ENCODE measurements around the gene STAT6. TPM values are rescaled to one million over a fixed set of nuclear protein-coding genes. Genes with fewer than 3 reads are reported as not detected.

The STAT6 gene
- total and polyA plus RNA-seq, 2 experiments from 2014 or later = 78.9 to 80.0 TPM

DNA sequence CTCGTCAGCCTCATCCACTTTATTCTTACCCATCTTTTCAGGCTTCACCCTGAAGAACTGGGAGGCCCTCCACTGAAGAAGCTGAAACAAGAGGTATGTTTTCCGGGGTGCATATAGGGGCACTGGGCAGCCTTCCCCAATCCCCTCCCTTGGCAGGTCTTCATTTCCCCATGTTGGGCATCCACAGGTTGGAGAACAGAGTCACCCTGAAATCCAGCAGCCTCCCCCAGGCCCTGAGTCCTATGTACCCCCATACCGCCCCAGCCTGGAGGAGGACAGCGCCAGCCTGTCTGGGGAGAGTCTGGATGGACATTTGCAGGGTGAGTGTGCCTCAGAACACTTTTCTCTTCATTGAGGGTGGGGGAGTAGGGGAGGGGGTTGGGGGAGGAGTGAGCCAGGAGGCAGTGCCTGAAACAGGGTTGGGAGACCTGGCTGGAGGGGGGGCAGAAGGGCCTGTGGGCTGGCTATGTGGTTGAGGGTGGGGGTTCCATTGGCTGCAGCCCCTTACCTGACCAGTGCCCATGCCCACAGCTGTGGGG lies 18.2 kb downstream of the STAT6 start:
- peak overlapping the region; percentile 70 for H3K4me2 ChIP-seq
- peaks cover 30% of the 10 kb centered on the region for H3K4me1 ChIP-seq (ENCODE audit: insufficient read depth)
- H3K4me3 ChIP-seq = no peak overlapping the region
- H3K36me3 ChIP-seq (replicated peaks; ENCODE audit: insufficient read depth, low read depth) = peaks cover 3% of the 10 kb centered on the region
- no peaks in the 10 kb centered on the region for H3K27me3 ChIP-seq
- peak overlapping the region; percentile 79 for H3K27ac ChIP-seq
- no peak for DNase-seq (ENCODE audit: low spot score)
- H3K9me2 ChIP-seq (replicated peaks; ENCODE audit: insufficient read depth) = no peaks in the 10 kb centered on the region
- peaks cover 37% of the 10 kb centered on the region for H4K20me1 ChIP-seq (ENCODE audit: insufficient read depth, poor library complexity, severe bottlenecking)
- H3K79me2 ChIP-seq = peaks cover 47% of the 10 kb centered on the region
- H2AFZ ChIP-seq = no peak overlapping the region
- TF ChIP-seq EZH2phosphoT487 (IDR thresholded peaks at IDR 0.05; ENCODE audit: low read depth, severe bottlenecking, unreplicated experiment) = no peak
- TF ChIP-seq, protein P1, sequence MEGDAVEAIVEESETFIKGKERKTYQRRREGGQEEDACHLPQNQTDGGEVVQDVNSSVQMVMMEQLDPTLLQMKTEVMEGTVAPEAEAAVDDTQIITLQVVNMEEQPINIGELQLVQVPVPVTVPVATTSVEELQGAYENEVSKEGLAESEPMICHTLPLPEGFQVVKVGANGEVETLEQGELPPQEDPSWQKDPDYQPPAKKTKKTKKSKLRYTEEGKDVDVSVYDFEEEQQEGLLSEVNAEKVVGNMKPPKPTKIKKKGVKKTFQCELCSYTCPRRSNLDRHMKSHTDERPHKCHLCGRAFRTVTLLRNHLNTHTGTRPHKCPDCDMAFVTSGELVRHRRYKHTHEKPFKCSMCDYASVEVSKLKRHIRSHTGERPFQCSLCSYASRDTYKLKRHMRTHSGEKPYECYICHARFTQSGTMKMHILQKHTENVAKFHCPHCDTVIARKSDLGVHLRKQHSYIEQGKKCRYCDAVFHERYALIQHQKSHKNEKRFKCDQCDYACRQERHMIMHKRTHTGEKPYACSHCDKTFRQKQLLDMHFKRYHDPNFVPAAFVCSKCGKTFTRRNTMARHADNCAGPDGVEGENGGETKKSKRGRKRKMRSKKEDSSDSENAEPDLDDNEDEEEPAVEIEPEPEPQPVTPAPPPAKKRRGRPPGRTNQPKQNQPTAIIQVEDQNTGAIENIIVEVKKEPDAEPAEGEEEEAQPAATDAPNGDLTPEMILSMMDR (IDR thresholded peaks at IDR 0.05; ENCODE audit: poor library complexity) = no peak
- TF ChIP-seq EZH2 (IDR thresholded peaks at IDR 0.05; ENCODE audit: borderline replicate concordance) = no peak
- no peaks in the 10 kb centered on the region for H3K9me3 ChIP-seq (ENCODE audit: low read depth)
- WGBS (ENCODE audit: low lambda C conversion rate, missing lambda C conversion rate) = 90% methylated on average over 4 of the region's 4 CpGs

DNA sequence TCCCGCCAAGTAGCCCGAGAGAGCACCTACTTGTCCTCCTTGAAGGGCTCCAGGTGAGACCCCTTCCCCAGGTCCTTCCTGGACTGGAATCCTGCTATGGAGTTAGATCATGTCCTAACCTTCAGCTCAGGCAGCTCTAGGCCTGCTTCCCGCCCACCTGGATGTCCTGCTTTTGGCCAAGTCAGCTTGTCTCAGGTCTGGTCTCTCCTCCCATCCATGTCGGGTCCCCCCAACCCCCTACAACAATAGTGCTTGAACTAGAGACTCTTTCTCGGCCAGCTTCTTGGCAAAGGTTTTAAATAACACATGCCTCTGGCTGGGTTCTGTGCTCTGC lies 18.7 kb downstream of the STAT6 start:
- H3K9me3 ChIP-seq (ENCODE audit: low read depth) = no peaks in the 10 kb centered on the region
- no peak overlapping the region for H3K4me3 ChIP-seq
- H3K27ac ChIP-seq = peak overlapping the region; percentile 79
- no peak overlapping the region for H2AFZ ChIP-seq
- peaks cover 30% of the 10 kb centered on the region for H3K4me1 ChIP-seq (ENCODE audit: insufficient read depth)
- TF ChIP-seq EZH2phosphoT487 (IDR thresholded peaks at IDR 0.05; ENCODE audit: low read depth, severe bottlenecking, unreplicated experiment) = no peak
- TF ChIP-seq, protein P1 (IDR thresholded peaks at IDR 0.05; ENCODE audit: poor library complexity) = no peak
- no peak for TF ChIP-seq EZH2 (IDR thresholded peaks at IDR 0.05; ENCODE audit: borderline replicate concordance)
- H4K20me1 ChIP-seq (ENCODE audit: insufficient read depth, poor library complexity, severe bottlenecking) = peaks cover 37% of the 10 kb centered on the region
- H3K27me3 ChIP-seq = no peaks in the 10 kb centered on the region
- peaks cover 3% of the 10 kb centered on the region for H3K36me3 ChIP-seq (replicated peaks; ENCODE audit: insufficient read depth, low read depth)
- no peak for DNase-seq (ENCODE audit: low spot score)
- H3K9me2 ChIP-seq (replicated peaks; ENCODE audit: insufficient read depth) = no peaks in the 10 kb centered on the region
- H3K4me2 ChIP-seq = peak overlapping the region; percentile 33
- peaks cover 47% of the 10 kb centered on the region for H3K79me2 ChIP-seq
- 86% methylated on average over 5 of the region's 5 CpGs for whole genome bisulfite sequencing (ENCODE audit: low lambda C conversion rate, missing lambda C conversion rate)

DNA sequence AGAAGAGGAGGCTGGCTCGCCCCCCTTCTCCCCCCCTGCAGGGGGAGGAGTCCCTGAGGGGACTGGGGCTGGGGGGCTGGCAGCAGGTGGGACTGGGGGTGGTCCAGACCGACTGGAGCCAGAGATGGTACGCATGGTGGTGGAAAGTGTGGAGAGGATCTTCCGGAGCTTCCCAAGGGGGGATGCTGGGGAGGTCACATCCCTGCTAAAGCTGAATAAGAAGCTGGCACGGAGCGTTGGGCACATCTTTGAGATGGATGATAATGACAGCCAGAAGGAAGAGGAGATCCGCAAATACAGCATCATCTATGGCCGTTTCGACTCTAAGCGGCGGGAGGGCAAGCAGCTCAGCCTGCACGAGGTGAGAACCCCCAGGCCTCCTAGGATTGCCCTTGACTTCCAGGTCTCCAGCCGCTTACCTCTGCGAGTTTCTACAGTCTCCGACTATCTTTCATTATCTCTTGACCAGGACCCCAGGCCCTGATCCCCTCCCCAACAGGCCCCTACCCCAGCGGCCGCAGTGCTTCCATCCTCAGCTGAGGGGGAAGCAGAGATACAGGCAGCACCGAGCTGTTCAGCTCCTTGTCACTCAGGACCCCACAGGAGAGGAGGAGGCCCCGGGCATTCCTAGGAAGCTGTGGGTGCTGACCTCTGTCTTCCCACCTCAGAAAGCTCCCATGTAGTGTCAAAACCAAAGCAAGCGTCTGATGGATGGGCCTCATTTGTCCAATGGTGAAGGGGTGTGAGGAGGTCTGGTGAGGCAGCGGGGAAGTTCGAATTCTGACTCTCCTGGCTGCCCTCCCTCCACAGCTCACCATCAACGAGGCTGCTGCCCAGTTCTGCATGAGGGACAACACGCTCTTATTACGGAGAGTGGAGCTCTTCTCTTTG lies 19.3 kb downstream of the STAT6 start:
- Histone ChIP-seq H3K27ac (peak overlapping the region; percentile 79), H3K36me3 (replicated peaks; ENCODE audit: insufficient read depth, low read depth) (peaks cover 3% of the 10 kb centered on the region), H3K9me3 (ENCODE audit: low read depth) (no peaks in the 10 kb centered on the region), H2AFZ (no peak overlapping the region), H3K27me3 (no peaks in the 10 kb centered on the region), H3K79me2 (peaks cover 47% of the 10 kb centered on the region), H3K9me2 (replicated peaks; ENCODE audit: insufficient read depth) (no peaks in the 10 kb centered on the region), H3K4me1 (ENCODE audit: insufficient read depth) (peaks cover 30% of the 10 kb centered on the region), H4K20me1 (ENCODE audit: insufficient read depth, poor library complexity, severe bottlenecking) (peaks cover 37% of the 10 kb centered on the region), H3K4me3 (no peak overlapping the region), H3K4me2 (peak overlapping the region; percentile 89)
- WGBS (ENCODE audit: low lambda C conversion rate, missing lambda C conversion rate) = 82% methylated on average over 21 of the region's 25 CpGs
- TF ChIP-seq EZH2 (IDR thresholded peaks at IDR 0.05; ENCODE audit: borderline replicate concordance) = no peak
- no peak for TF ChIP-seq EZH2phosphoT487 (IDR thresholded peaks at IDR 0.05; ENCODE audit: low read depth, severe bottlenecking, unreplicated experiment)
- TF ChIP-seq, protein P1 (IDR thresholded peaks at IDR 0.05; ENCODE audit: poor library complexity) = no peak
- no peak for DNase-seq (ENCODE audit: low spot score)

All from hepatocyte (in vitro differentiated cells).